HG03457 (cell line): ENCODE measurements around the gene CFAP57.

ENCODE experiments used
- ATAC-seq: cut with Tn5 transposase; IDR thresholded peaks from one replicate; pipeline ENCODE4 v1.9.1; 2021; ENCODE audit warnings: moderate number of reproducible peaks; ENCODE audit not compliant: unreplicated experiment

The CFAP57 gene

GRCh38 chr1:43275826-43276620 is 103.9 kb downstream of the CFAP57 start:
- no peak for ATAC-seq

- ATAC-seq, result no peak
These were observed 104.5 kb downstream of the CFAP57 start for GRCh38 chr1:43276673-43277072.

GRCh38 chr1:43277116-43277876 is 105.2 kb downstream of the CFAP57 start:
- ATAC-seq, result no peak

GRCh38 chr1:43279161-43279560 is 107.0 kb downstream of the CFAP57 start:
- ATAC-seq, result no peak

- no peak for ATAC-seq
These were observed 107.5 kb downstream of the CFAP57 start for GRCh38 chr1:43279666-43280065.

GRCh38 chr1:43280692-43281091 is 108.6 kb downstream of the CFAP57 start:
- ATAC-seq, result no peak

- ATAC-seq, result no peak
These were observed 110.4 kb downstream of the CFAP57 start for GRCh38 chr1:43282220-43283195.

GRCh38 chr1:43284065-43284464 is 111.9 kb downstream of the CFAP57 start:
- no peak for ATAC-seq

- ATAC-seq, result no peak
These were observed 112.5 kb downstream of the CFAP57 start for GRCh38 chr1:43284546-43285110.

GRCh38 chr1:43285269-43285990 is 113.3 kb downstream of the CFAP57 start, which contains the start of gene C1orf210:
Gene C1orf210 (minus strand): TSS chr1:43285581. CDS start chr1:43283270, 2,311 bp downstream.
- ATAC-seq, result no peak

- ATAC-seq, result no peak
These were observed 114.0 kb downstream of the CFAP57 start for GRCh38 chr1:43286115-43286514.

GRCh38 chr1:43286533-43286932 is 114.4 kb downstream of the CFAP57 start:
- ATAC-seq, result no peak

- no peak for ATAC-seq
These were observed 116.1 kb downstream of the CFAP57 start for GRCh38 chr1:43288058-43288784.

- no peak for ATAC-seq
These were observed 116.9 kb downstream of the CFAP57 start for GRCh38 chr1:43288785-43289706.

- no peak for ATAC-seq
These were observed 120.1 kb downstream of the CFAP57 start for GRCh38 chr1:43292216-43292615.

- ATAC-seq, result no peak
These were observed 120.5 kb downstream of the CFAP57 start for GRCh38 chr1:43292679-43293078.

- ATAC-seq, result no peak
These were observed 121.0 kb downstream of the CFAP57 start for GRCh38 chr1:43293176-43293575.
